H1 (cell line): Measurements from ENCODE around the gene OR5M10. TPM values are rescaled to one million over a fixed set of nuclear protein-coding genes. Genes with fewer than 3 reads are reported as not detected.
"Not testable (repeated sequence)": the region's sequence is repeated elsewhere in the genome, so short reads cannot be mapped to it uniquely, and the experiment has no call there.

ENCODE experiments used
- CTCF ChIA-PET: fragments of 300-600 bp; sonication (Branson Sonifier 250); formaldehyde crosslinking; loops from one replicate; lab custom pipeline; 2021; ENCODE audit not compliant: partially characterized antibody; lab: Charles Lee
- POLR2A ChIA-PET: fragments of 300-600 bp; sonication (Branson Sonifier 250); formaldehyde crosslinking; loops from one replicate; lab custom pipeline; 2021; ENCODE audit warnings: inconsistent platforms; ENCODE audit not compliant: partially characterized antibody; lab: Charles Lee
- DNase-seq, 2 experiments: peaks; one replicate each; pipeline versions ENCODE4 v3.0.0 to v3.0.0-alpha.2; 2010 to 2022; ENCODE audit warnings: low spot score in 2 of 2, low read depth in 1 of 2, mixed read lengths in 1 of 2
- FAIRE-seq: peaks from 2 replicates; lab custom pipeline; 2011; peaks lifted over from hg19 to GRCh38; lab: Jason Lieb, UNC
- H2AFZ ChIP-seq: 2 replicates; pipeline ENCODE4 v1.8.1; 2012; ENCODE audit warnings: low read length, inconsistent platforms
- H2AK5ac ChIP-seq: 2 replicates; pipeline ENCODE4 v1.6.1; 2013; ENCODE audit warnings: low read depth, low read length
- H2BK120ac ChIP-seq: replicated peaks from 2 replicates; pipeline ENCODE3; 2013; ENCODE audit warnings: low read depth, low read length, inconsistent platforms
- H2BK12ac ChIP-seq: 2 replicates; pipeline ENCODE4 v1.6.1; 2013; ENCODE audit warnings: low read depth, low read length
- H2BK15ac ChIP-seq: 2 replicates; pipeline ENCODE4 v1.6.1; 2013; ENCODE audit warnings: low read length
- H2BK20ac ChIP-seq: 2 replicates; pipeline ENCODE4 v1.6.1; 2013; ENCODE audit warnings: low read length
- H2BK5ac ChIP-seq: 2 replicates; pipeline ENCODE4 v1.6.1; 2013; ENCODE audit warnings: low read depth, low read length
- H3K14ac ChIP-seq: 2 replicates; pipeline ENCODE4 v1.6.1; 2013; ENCODE audit warnings: inconsistent platforms; ENCODE audit not compliant: insufficient read length
- H3K18ac ChIP-seq: 2 replicates; pipeline ENCODE4 v1.6.1; 2013; ENCODE audit warnings: low read length; ENCODE audit errors: extremely low read depth
- H3K23ac ChIP-seq: 2 replicates; pipeline ENCODE4 v1.6.1; 2013; ENCODE audit warnings: inconsistent platforms; ENCODE audit not compliant: insufficient read length
- H3K23me2 ChIP-seq: 2 replicates; pipeline ENCODE4 v1.6.1; 2013; ENCODE audit warnings: low read depth, low read length
- H3K27ac ChIP-seq: 2 replicates; pipeline ENCODE4 v1.6.1; 2011; ENCODE audit warnings: low read depth, low read length, inconsistent platforms
- H3K27me3 ChIP-seq, 4 experiments: replicated peaks in 1 of 4; 1 replicate in 1 of 4; 2 replicates in 3 of 4; pipeline versions ENCODE4 v1.6.1 to v1.8.1; 2011 to 2013; ENCODE audit warnings: low read length in 3 of 4, mild to moderate bottlenecking in 3 of 4, inconsistent platforms in 2 of 4, mixed read lengths in 2 of 4, moderate library complexity in 1 of 4; ENCODE audit not compliant: control insufficient read depth in 3 of 4, insufficient read depth in 3 of 4; ENCODE audit errors: extremely low read depth in 1 of 4
- H3K36me3 ChIP-seq, 4 experiments: 2 replicates each; pipeline versions ENCODE4 v1.6.1 to v1.8.1; 2011 to 2013; ENCODE audit warnings: mild to moderate bottlenecking in 4 of 4, low read length in 3 of 4, moderate library complexity in 2 of 4, control low read depth in 1 of 4, inconsistent platforms in 1 of 4; ENCODE audit not compliant: insufficient read depth in 4 of 4, control insufficient read depth in 2 of 4
- H3K4ac ChIP-seq: replicated peaks from 2 replicates; pipeline ENCODE3; 2013; ENCODE audit warnings: low read length, low read depth, mixed read lengths, inconsistent platforms; ENCODE audit not compliant: insufficient read length
- H3K4me1 ChIP-seq, 4 experiments: replicated peaks in 1 of 4; 1 replicate in 1 of 4; 2 replicates in 3 of 4; pipeline versions ENCODE4 v1.6.1 to v1.8.1; 2011 to 2013; ENCODE audit warnings: low read length in 3 of 4, inconsistent platforms in 2 of 4, mixed read lengths in 1 of 4; ENCODE audit not compliant: insufficient read depth in 4 of 4, control insufficient read depth in 3 of 4
- H3K4me2 ChIP-seq, 2 experiments: 2 replicates each; pipeline versions ENCODE4 v1.6.1 to v1.8.1; 2011 to 2013; ENCODE audit warnings: low read depth in 2 of 2, low read length in 2 of 2, control low read depth in 1 of 2, inconsistent platforms in 1 of 2, mild to moderate bottlenecking in 1 of 2; ENCODE audit not compliant: insufficient read depth in 1 of 2
- H3K4me3 ChIP-seq, 4 experiments: fragments of 200-600, 300-600 bp in 1 of 4; sonication (generic), shearing (Covaris generic), sonication (Bioruptor Twin) in 1 of 4; 2 replicates each; pipeline versions ENCODE4 v1.5.1 to v1.8.1; 2011 to 2016; ENCODE audit warnings: low read length in 4 of 4, low read depth in 3 of 4, control low read depth in 2 of 4, inconsistent platforms in 2 of 4, mild to moderate bottlenecking in 2 of 4, mixed read lengths in 1 of 4, moderate library complexity in 1 of 4; ENCODE audit not compliant: insufficient read depth in 2 of 4; ENCODE audit errors: extremely low read depth in 1 of 4
- H3K56ac ChIP-seq: replicated peaks from 2 replicates; pipeline ENCODE3; 2013; ENCODE audit warnings: low read depth, mild to moderate bottlenecking, mixed read lengths, low read length, inconsistent platforms; ENCODE audit not compliant: insufficient read length
- H3K79me1 ChIP-seq: 2 replicates; pipeline ENCODE4 v1.6.1; 2013; ENCODE audit warnings: low read depth, low read length, control low read depth
- H3K79me2 ChIP-seq, 2 experiments: 2 replicates each; pipeline versions ENCODE4 v1.6.1 to v1.8.1; 2012 to 2013; ENCODE audit warnings: low read length in 2 of 2, mild to moderate bottlenecking in 2 of 2, inconsistent platforms in 1 of 2; ENCODE audit not compliant: insufficient read depth in 2 of 2, control insufficient read depth in 1 of 2
- H3K9ac ChIP-seq, 4 experiments: replicated peaks in 1 of 4; 1 replicate in 1 of 4; 2 replicates in 3 of 4; pipeline versions ENCODE4 v1.6.1 to v1.8.1; 2011 to 2013; ENCODE audit warnings: low read depth in 3 of 4, low read length in 3 of 4, control low read depth in 2 of 4, mild to moderate bottlenecking in 2 of 4, moderate library complexity in 2 of 4, inconsistent platforms in 1 of 4; ENCODE audit errors: extremely low read depth in 1 of 4
- H3K9me3 ChIP-seq, 2 experiments: 2 replicates each; pipeline versions ENCODE4 v1.6.1 to v1.8.1; 2012 to 2013; ENCODE audit warnings: mild to moderate bottlenecking in 2 of 2, moderate library complexity in 2 of 2, control low read depth in 1 of 2, inconsistent platforms in 1 of 2, low read depth in 1 of 2, low read length in 1 of 2, mixed read lengths in 1 of 2; ENCODE audit not compliant: insufficient read depth in 2 of 2
- H4K20me1 ChIP-seq, 2 experiments: replicated peaks in 1 of 2; 2 replicates each; pipeline versions ENCODE3 to v1.8.1; 2011 to 2013; ENCODE audit warnings: inconsistent platforms in 2 of 2, low read length in 2 of 2, mild to moderate bottlenecking in 1 of 2; ENCODE audit not compliant: insufficient read depth in 2 of 2, control insufficient read depth in 1 of 2
- H4K5ac ChIP-seq: 2 replicates; pipeline ENCODE4 v1.6.1; 2013; ENCODE audit warnings: low read length, low read depth, mixed read lengths, inconsistent platforms; ENCODE audit not compliant: insufficient read length
- H4K8ac ChIP-seq: 2 replicates; pipeline ENCODE4 v1.8.0; 2013; ENCODE audit warnings: mild to moderate bottlenecking, moderate library complexity, low read length, inconsistent platforms; ENCODE audit not compliant: insufficient read depth; ENCODE audit errors: extremely low read depth
- H4K91ac ChIP-seq: replicated peaks from 2 replicates; pipeline ENCODE3; 2013; ENCODE audit warnings: low read length, mixed read lengths, inconsistent platforms; ENCODE audit not compliant: insufficient read length
- WGBS, 2 experiments: shearing (Covaris generic) in 1 of 2; methylation state at CpG; one replicate each; pipeline versions ENCODE4 v1.1.6 to v1.1.7; 2013 to 2015; ENCODE audit warnings: low lambda C conversion rate in 2 of 2, mixed read lengths in 2 of 2, inconsistent platforms in 1 of 2, low coverage in 1 of 2, missing lambda C conversion rate in 1 of 2; ENCODE audit not compliant: insufficient replicate concordance in 2 of 2, insufficient coverage in 1 of 2, insufficient read length in 1 of 2; ENCODE audit errors: extremely low coverage in 1 of 2, missing lambda C conversion rate in 1 of 2; 5-methylcytosine and 5-hydroxymethylcytosine counted together
- polyA plus RNA-seq, 7 experiments: library from polyadenylated mRNA; depleted of rRNA in 3 of 7; stranded (reverse) in 5 of 7; unstranded in 2 of 7; fragments of >200 nt in 5 of 7; fragments of 200-250 nt in 2 of 7; gene quantifications; 1 replicate in 5 of 7; 2 replicates in 1 of 7; 4 replicates in 1 of 7; pipeline versions ENCODE4 v1.2.1 to v1.2.3, GENCODE V29; 2011 to 2013; ENCODE audit warnings: missing spikeins in 2 of 7, mixed read lengths in 2 of 7
- total RNA-seq: library from RNA; stranded (reverse); fragmentation: NEBNext Ultra II Directional; extraction: Animal tissue kit (Norgen Biotek cat#: 25700); gene quantifications from 2 replicates; pipeline ENCODE4 v1.2.1, GENCODE V29; 2021

Gene OR5M10
- total and polyA plus RNA-seq, 2 of the 8 experiments (the other 6 are each of a cell fraction or from before 2014, with no cell fraction given), result not detected

DNA sequence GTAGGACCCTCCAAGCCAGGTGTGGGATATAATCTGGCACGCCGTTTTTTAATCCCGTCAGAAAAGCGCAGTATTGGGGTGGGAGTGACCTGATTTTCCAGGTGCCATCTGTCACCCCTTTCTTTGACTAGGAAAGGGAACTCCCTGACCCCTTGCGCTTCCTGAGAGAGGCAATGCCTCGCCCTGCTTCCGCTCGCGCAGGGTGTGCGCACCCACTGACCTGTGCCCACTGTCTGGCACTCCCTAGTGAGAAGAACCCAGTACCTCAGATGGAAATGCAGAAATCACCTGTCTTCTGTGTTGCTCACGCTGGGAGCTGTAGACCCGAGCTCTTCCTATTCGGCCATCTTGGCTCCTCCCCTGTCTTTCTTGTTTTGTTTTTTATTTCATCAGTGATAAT is 22.8 kb downstream of the OR5M10 start:
- H3K79me2 ChIP-seq, H4K20me1 ChIP-seq, H3K4ac ChIP-seq, CTCF ChIA-PET, DNase-seq, H3K9me3 ChIP-seq, H3K18ac ChIP-seq, H2AK5ac ChIP-seq, POLR2A ChIA-PET, H3K27me3 ChIP-seq, H2BK15ac ChIP-seq, H3K9ac ChIP-seq, FAIRE-seq, H3K27ac ChIP-seq, H4K8ac ChIP-seq, H3K4me2 ChIP-seq, H2BK20ac ChIP-seq, H4K5ac ChIP-seq, H3K14ac ChIP-seq, H3K79me1 ChIP-seq, H2BK5ac ChIP-seq, H3K4me3 ChIP-seq, H2BK12ac ChIP-seq, H3K56ac ChIP-seq, H3K23me2 ChIP-seq, H3K23ac ChIP-seq, H3K4me1 ChIP-seq, H4K91ac ChIP-seq, H2AFZ ChIP-seq, H3K36me3 ChIP-seq, H2BK120ac ChIP-seq: not testable (repeated sequence)
- 93% methylated on average over 12 of the region's 13 CpGs; no CpG with 5 or more reads in 1 of the 2 experiments for WGBS, 2 experiments
